IPS DF 4.7 (cell line): ENCODE data around the gene SLC7A8.
"Not testable (repeated sequence)": the region's sequence is repeated elsewhere in the genome, so short reads cannot be mapped to it uniquely, and the experiment has no call there.

Experiments
- DNase-seq: peaks from one replicate; pipeline ENCODE4 v3.0.0-alpha.2; 2013; ENCODE audit warnings: low spot score; ENCODE audit errors: extremely low read depth

The SLC7A8 gene

DNA sequence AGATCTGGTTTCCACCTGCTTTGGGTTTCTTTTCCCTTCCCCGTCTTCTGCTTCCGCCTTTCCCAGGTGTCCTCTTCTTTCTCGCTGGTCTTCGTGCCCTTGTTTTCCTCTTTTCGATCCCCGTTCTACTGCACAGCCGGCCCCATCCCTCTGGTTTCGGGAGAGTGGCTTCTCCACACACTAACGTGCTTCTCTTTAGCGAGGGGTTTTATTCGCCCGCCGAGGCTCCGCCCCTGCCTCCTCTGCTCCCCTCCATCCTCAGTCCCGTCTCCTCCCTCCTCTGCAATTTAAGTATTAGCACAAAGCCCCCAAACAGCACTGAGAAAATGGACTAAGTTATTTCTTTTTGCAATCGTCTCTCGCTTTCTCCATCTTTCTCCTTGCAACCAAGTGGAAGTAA, at the start of gene SLC7A8:
Gene SLC7A8 (minus strand): TSS at position 182 of the 400 bp plus-strand sequence. CDS start 746 bp downstream, outside the sequence.
- DNase-seq: no peak

DNA sequence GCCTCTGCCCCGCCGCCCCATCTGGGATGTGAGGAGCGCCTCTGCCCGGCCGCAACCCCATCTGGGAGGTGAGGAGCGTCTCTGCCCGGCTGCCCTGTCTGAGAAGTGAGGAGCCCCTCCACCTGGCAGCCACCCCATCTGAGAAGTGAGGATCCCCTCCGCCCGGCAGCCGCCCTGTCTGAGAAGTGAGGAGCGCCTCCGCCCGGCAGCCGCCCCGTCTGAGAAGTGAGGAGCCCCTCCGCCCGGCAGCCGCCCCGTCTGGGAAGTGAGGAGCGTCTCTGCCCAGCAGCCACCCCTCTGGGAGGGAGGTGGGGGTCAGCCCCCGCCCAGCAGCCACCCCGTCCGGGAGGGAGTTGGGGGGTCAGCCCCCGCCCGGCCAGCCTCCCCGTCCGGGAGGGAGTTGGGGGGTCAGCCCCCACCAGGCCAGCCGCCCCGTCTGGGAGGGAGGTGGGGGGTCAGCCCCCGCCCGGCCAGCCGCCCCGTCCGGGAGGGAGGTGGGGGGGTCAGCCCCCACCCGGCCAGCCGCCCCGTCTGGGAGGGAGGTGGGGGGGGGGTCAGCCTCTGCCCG, 48.9 kb upstream of the SLC7A8 start:
- not testable (repeated sequence) for DNase-seq

DNA sequence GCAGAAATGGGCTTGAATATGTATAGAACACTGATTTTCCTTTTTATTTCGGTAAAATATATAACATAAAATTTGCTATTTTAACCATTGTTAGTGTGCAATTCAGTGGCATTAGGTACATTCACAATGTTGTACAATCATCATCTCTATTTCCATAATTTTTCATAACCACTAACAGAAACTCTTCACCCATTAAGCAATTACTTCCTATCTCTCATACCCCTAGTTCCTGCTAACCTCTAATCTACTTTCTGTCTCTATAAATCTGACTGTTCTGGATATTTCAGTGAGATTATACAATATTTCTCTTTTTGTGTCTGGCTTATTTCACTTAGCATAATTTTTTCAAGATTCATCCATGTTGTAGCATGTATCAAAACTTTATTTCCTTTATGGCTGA, 45.4 kb upstream of the SLC7A8 start:
- no peak for DNase-seq

DNA sequence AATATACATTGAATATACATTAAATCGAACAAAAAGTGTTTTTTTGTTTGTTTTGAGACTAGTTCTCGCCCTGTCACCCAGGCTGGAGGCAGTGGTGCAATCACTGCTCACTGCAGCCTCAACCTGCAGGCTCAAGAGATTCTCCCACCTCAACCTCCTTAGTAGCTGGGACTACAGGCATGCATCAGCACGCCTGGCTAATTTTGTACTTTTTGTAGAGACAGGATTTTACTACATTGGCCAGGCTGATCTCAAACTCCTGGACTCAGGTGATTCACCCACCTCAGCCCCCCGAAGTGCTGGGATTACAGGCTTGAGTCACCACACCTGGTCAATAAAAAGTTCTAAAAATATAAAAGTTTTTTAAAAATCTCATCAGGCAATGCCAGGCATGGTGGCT, 44.1 kb upstream of the SLC7A8 start:
- DNase-seq: no peak

DNA sequence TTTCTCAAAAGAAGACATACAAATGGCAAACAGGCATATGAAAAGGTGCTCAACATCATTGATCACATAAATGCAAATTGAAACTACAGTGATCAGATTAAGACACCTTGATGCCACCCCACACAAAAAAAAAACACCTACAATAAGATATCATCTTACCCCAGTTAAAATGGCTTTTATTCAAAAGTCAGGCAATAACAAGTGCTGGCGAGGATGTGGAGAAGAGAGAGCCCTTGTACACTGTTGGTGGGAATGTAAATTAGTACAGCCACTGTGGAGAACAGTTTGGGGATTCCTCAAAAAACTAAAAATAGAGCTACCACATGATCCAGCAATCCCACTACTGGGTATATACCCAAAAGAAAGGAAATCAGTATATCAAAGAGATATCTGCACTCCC, 41.5 kb upstream of the SLC7A8 start:
- DNase-seq: not testable (repeated sequence)

DNA sequence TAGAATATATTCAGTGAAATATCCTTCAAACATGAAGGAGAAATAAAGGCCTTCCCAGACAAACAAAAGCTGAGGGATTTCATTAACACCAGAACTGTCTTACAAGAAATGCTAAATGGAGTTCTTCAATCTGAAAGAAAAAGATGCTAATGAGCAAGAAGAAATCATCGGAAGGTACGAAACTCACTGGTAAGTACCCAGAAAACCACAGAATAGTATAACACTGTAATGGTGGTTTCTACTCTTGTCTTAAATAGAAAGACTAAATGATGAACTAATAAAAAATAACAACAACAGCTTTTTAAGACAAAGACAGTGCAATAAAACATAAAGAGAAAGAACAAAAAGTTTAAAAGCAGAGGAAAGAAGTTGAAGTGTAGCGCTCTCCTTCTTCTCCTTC, 35.6 kb upstream of the SLC7A8 start:
- DNase-seq: no peak

DNA sequence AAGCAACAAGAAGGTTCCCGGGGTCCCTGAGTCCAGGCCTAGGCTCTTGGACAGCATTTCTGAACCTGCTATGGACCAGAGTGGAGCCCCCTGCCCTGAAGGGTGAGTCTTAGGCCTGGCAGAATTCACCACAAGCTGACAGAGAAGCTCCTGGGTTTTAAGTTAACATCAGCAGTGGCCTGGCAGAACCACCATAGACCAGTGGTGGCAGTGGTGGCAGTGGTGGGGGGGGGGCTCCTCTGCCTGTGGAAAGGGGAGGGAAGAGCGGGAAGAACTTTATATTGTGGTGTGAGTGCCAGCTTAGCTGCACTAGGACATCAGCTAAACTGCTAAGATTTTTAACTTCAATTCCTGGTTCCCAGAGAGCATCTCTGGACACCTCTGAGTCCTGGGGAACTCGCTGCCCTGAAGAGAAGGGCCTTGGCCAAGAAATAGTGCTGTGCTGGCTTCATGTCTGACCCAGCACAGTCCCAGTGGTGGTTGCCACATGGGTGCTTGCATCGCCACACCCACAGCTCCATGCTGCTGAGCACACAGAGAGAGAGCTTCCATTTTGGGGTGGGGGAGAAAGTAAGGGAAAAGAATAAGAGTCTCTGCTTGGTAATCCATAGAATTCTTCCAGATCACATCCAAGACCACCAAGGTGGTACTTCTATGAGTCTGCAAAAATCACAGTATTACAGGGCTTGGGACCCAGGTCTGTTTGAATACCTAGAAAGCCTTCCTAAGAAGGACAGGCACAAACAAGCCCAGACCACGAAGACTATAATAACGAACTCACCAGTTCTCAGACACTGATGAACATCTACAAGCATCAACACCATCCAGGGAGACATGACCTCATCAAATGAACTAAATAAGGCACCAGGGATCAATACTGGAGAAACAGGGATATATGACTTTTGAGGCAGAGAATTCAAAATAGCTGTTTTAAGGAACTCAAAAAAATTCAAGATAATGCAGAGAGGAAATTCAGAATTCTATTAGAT, 33.9 kb upstream of the SLC7A8 start:
- no peak for DNase-seq

DNA sequence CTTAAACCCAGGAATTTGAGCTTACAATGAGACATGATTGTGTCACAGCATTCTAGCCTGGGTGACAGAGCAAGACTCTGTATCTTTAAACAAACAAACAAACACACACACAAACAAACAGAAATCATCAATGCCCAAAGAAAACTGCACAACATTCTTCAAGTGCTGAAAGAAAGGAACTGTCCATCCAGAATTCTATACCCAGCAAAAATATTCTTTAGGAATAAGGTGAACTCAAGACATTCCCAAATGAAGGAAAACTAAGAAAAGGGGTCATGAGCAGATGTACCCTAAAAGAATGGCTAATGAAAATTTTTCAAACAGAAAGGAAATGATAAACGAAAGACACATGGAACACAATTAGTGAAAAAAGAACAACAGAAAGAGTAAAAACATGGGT, 32.0 kb upstream of the SLC7A8 start:
- DNase-seq: no peak

DNA sequence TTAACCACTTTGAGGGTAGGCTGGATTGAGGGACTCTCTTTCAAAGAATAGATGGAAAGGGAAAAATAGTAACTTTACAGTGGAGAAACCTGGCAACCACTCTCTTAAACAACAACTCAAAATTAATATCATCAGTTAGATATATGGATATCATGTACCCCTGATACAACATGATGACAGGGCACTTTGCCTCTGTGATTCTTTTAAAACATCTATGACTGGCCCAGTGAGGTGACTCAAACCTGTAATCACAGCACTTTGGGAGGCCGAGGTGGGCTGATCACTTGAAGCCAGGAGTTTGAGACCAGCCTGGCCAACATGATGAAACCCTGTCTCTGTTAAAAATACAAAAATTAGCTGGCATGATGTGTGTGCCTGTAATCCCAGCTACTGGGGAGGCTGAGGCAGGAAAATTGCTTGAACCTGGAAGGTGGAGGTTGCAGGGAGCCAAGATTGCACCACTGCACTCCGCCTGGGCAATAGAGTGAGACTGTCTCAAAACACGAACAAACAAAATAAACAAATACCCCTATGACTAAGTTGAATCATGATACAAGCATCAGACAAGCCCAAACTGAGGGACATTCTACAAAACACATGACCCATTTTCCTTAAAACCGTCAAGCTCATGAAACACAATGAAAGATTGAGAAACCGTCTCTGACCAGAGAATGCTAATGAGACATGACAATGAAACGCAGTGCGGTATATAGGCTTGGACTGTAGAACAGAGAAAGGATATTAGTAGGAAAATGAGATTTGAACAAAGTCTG, 26.4 kb upstream of the SLC7A8 start:
- no peak for DNase-seq

DNA sequence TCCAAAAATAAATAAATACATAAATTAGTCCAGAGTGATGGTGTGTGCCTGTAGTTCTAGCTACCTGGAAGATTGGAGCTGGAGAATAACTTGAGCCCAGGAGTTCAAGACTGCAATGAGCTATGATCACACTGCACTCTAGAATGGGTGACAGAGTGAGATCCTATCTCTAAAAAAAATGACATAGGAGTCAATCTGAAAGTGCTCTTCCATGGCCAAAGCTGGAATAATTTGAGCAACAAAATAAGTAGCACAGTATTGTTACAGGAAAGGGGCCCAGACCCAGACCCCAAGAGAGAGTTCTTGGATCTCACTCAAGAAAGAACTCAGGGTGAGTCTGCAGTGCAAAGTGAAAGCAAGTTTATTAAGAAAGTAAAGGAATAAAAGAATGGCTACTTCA, 24.9 kb upstream of the SLC7A8 start:
- no peak for DNase-seq

DNA sequence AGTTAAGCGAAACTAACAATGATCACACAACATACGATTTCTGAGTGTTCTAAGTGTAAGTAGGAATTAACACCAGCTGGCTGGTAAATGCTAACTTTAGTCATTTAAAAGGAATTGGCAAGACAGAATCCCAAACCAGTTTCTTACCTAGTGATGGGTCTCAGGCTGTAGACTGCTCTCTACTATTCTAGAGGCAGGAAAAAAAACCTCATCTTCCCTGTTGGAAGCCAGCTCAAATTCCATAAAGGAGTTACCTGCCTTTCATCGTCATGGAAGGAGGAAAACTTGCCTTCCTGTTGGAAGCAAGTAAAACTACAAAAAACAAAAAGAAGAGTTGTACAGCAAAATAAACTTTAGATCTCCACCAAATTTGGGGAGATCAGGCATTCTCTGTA, 23.7 kb upstream of the SLC7A8 start:
- DNase-seq: no peak

DNA sequence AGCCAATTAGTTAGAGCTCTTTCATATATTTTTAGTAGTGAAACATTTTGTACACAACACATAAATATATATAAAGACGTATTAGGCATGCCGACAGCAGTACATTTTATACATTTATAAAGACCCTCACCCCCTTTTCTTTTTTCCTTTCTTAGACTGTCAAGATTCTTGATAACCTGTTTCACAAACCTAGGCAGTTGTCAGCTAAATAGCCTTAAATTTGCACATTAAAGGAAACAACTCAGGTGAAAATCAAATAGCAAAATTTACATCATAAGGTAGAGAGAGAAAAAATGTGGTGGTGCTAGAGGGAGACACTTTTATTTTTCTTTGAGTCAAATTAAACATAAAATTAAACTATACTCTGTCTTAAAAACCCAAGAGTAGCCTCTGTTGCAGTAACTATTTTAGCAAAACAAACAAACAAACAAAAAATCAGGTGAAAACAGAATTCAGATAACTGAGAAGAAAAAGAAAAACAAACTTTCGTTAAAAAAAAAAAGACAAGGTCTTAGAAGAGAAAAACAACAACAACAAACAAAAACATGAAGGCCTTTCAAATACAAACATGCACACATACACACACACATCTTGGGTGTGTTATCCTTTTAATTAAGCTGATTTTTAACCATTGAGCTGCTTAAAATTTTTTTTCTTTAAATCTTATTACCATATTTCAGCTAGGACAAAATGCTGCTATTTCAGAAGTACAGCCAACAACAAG, 23.1 kb upstream of the SLC7A8 start:
- no peak for DNase-seq

DNA sequence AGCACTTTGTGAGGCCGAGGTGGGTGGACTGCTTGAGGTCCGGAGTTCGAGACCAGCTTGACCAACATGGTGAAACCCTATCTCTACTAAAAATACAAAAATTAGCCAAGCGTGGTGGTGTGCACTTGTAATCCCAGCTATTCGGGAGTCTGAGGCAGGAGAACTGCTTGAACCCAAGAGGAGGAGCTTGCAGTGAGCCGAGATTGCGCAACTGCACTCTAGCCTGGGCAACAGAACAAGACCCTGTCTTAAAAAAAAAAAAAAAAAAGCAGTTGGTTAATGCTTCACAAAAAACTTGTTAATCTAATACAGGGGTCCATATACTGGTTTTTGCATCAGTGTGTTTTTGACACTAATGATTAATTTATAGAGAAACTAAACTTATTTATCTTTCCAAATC, 18.5 kb upstream of the SLC7A8 start:
- DNase-seq: no peak

DNA sequence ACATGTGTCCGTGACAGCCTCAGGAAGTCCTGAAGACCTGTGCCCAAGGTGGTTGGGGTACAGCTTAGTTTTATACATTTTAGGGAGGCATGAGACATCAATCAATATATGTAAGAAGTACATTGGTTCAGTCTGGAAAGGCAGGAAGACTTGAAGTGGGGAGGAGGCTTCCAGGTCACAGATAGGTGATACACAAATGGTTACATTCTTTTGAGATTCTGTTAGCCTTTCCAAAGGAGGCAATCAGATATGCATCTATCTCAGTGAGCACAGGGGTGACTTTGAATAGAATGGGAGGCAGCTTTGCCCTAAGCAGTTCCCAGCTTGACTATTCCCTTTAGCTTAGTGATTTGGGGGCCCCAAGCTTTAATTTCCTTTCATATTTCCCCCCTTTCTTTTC, 15.7 kb upstream of the SLC7A8 start:
- DNase-seq: not testable (repeated sequence)

DNA sequence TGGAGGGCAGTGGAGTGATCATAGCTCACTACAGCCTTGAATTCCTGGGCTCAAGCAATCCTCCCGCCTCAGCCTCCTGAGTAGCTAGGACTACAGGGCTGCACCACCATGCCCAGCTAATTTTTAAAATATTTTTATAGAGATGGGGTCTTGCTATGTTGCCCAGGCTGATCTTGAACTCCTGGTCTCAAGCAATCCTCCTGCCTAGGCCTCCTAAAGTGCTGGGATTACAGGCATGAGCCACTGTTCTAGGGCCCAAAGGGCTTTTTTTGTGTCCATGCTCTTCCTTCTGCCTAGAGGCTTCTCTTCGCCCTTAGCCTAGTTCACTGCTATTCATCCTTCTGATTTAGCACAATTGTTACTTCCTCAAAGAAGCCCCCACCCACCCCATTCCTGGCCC, 13.0 kb upstream of the SLC7A8 start:
- DNase-seq: not testable (repeated sequence)

DNA sequence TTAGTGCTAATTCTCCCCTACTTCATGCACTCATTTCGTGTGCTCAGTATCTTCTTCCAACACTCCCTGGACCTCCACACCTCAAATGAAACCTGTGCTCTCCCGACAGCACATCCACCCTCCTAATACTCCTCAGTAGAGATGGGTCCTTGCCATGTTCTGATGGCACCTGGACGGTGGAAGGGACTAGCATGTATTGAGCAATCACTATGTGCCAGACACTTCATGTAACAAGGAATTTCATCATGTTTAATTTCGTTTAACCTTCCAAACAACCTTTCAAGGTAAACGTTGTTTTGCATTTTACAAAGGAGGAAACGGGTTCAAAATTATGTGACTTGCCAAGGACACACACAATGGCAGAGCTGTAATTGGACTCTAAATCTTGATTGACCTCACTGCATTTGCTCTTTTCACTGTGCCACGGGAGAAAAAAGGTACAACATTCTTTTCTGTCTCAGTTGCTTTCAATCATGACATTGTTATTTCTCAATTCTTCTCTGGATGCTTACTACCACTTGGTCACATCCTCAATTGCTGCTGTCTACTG, 12.2 kb upstream of the SLC7A8 start:
- no peak for DNase-seq

DNA sequence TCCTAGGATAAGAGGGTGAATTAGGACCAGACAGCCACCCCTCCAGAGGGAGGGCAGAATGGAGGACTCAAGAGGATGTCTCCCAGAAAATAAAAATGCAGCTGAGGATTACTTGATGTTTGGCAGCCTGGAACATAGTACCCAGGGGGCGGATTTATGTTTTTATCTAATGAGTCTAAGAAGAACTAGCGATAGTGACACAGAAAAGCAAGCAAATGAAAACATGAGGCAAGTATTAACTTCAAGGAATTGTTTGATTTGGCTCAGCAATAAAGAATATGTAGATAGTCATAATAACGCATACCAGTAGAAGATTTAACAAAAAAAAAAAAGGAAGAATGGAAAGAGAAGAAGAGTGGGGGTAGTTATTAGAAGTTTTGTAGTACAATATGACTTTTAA, 10.0 kb upstream of the SLC7A8 start:
- no peak for DNase-seq

DNA sequence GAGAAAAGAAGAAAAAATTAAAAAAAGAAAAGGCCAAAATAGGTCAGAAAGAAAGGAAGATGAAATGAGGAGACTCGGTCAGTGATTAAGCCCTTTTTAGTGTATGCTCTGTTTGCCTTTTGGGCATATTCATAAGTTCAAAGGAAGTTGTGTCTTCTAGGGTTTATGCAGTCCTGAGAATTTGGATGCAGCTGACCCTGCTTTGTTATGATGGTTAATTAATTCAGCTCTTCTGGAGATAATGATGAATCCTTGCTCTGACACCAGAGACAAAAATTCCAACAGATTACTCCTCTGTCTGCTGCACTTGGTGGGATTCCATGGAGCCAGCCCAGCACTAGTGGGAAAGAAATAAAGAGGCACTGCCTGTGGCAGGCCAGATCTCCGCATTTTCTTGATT, 4.5 kb upstream of the SLC7A8 start:
- no peak for DNase-seq

DNA sequence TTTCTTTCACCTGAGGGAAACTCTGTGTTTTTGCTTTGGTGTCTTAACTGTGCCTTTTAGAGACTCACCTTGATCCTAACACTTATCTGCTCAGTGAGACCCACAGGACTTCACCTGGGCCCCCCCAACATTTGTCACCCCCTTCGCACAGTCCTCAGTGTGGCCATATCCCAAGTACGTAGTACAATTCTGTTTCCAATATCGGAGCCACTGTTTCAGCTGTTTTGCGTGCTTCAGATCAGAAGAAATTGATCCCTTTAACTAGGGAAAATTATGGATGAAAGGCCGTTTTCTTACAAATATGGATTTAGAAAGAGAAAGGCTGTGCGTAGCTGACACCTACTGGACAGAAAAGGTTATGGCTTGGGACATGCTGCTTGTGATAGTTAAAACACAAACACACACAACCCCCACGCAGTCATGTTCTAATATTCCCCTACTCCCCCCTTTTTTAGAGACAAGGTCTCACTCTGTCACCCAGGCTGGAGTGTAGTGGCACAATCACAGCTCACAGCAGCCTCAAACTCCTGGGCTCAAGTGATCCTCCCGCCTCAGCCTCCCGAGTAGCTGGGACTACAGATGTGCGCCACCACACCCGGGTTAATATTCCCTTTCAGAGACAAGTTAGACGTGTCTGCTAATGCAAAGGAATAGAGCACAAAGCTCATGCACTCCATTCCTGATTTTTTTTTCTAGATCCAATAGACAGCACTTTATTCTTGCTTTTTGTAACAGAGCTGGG, 3.6 kb upstream of the SLC7A8 start:
- DNase-seq: no peak

DNA sequence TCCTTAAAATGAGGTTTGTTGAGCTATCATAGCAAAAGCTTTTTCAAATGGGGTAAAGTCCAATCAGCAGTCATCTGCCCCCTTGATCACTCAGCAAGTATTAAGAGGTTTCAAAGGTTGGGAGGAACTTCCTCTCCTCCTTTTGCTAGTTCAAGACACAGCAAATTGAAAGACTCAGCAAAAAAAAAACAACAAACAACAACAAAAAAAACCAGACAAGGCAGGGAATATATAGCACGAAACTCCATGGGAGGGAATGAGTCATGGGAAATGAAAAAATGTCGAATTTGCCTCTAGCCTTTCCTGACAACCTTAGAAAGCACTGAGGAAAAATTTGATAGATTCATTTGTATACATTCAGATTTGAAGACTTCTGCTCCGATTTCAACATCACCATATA, 1.6 kb upstream of the SLC7A8 start:
- DNase-seq: no peak

DNA sequence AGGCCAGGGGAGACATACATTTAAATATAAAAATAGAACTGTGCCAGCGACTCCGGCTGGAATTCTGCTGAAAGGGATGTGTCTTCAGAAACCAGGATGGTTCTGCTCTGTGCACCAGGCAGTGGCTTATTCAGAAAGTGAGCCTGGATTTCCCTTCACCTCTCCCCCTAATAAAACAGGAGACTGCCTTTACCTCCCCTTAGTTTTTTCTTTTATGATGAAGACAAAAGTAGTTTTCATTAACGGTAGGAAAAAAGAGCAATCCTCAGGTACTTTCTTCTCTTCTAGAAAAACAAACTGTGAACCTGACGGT, 346 bp downstream of the SLC7A8 start:
- DNase-seq: no peak
